ENCODE data around the gene CD58.
"Not testable (repeated sequence)": the region's sequence is repeated elsewhere in the genome, so short reads cannot be mapped to it uniquely, and the experiment has no call there.

The CD58 gene

GRCh38 chr1:116570358-116571214, at the start of gene CD58:
TSS of gene CD58 (minus strand) at chr1:116571026. CDS start at chr1:116570972, 54 bp downstream.
- peak; percentile 57 to 93 for DNase-seq

- DNase-seq = not testable (repeated sequence)
These were observed 49.6 kb upstream of the CD58 start for GRCh38 chr1:116620392-116620791.

- DNase-seq = not testable (repeated sequence)
These were observed 48.3 kb upstream of the CD58 start for GRCh38 chr1:116619106-116619505.

- DNase-seq = not testable (repeated sequence)
These were observed 47.0 kb upstream of the CD58 start for GRCh38 chr1:116617808-116618207.

GRCh38 chr1:116613825-116614224, 43.0 kb upstream of the CD58 start:
- not testable (repeated sequence) for DNase-seq

- DNase-seq = not testable (repeated sequence)
These were observed 39.1 kb upstream of the CD58 start for GRCh38 chr1:116609801-116610371.

- not testable (repeated sequence) for DNase-seq
These were observed 38.0 kb upstream of the CD58 start for GRCh38 chr1:116608841-116609240.

- DNase-seq = not testable (repeated sequence)
These were observed 37.3 kb upstream of the CD58 start for GRCh38 chr1:116608151-116608550.

GRCh38 chr1:116607463-116607862, 36.6 kb upstream of the CD58 start:
- not testable (repeated sequence) for DNase-seq

GRCh38 chr1:116606067-116606466, 35.2 kb upstream of the CD58 start:
- DNase-seq = not testable (repeated sequence)

GRCh38 chr1:116605315-116605714, 34.5 kb upstream of the CD58 start:
- no peak for DNase-seq

GRCh38 chr1:116604408-116604807, 33.6 kb upstream of the CD58 start:
- DNase-seq = not testable (repeated sequence)

- not testable (repeated sequence) for DNase-seq
These were observed 32.8 kb upstream of the CD58 start for GRCh38 chr1:116603646-116604045.

GRCh38 chr1:116599369-116599768, 28.5 kb upstream of the CD58 start:
- DNase-seq = not testable (repeated sequence)

GRCh38 chr1:116598420-116599036, 27.7 kb upstream of the CD58 start:
- not testable (repeated sequence) for DNase-seq

GRCh38 chr1:116597388-116597787, 26.6 kb upstream of the CD58 start:
- not testable (repeated sequence) for DNase-seq

GRCh38 chr1:116596742-116597307, 26.0 kb upstream of the CD58 start:
- not testable (repeated sequence) for DNase-seq

- DNase-seq = peak in 1 of 2 experiments; percentile 14
These were observed 25.3 kb upstream of the CD58 start for GRCh38 chr1:116595946-116596741.

- DNase-seq = not testable (repeated sequence)
These were observed 24.4 kb upstream of the CD58 start for GRCh38 chr1:116595065-116595840.

GRCh38 chr1:116593977-116594376, 23.2 kb upstream of the CD58 start:
- DNase-seq = not testable (repeated sequence)

- not testable (repeated sequence) for DNase-seq
These were observed 22.6 kb upstream of the CD58 start for GRCh38 chr1:116593401-116593800.
